Mesothelial cell of epicardium (in vitro differentiated cells): ENCODE results near the gene HFE. TPM values are rescaled to one million over a fixed set of nuclear protein-coding genes. Genes with fewer than 3 reads are reported as not detected.

ENCODE experiments used
- DNase-seq, 2 experiments: peaks; one replicate each; pipeline ENCODE4 v3.0.0; 2021; ENCODE audit warnings: low spot score in 2 of 2; ENCODE audit not compliant: unreplicated experiment in 2 of 2
- H3K27ac Mint-ChIP-seq: 2 replicates; pipeline ENCODE4 v1.8.0; 2021; ENCODE audit warnings: mixed read lengths
- H3K27me3 Mint-ChIP-seq: 2 replicates; pipeline ENCODE4 v1.8.0; 2021; ENCODE audit warnings: low read depth, mixed read lengths
- H3K36me3 Mint-ChIP-seq: 2 replicates; pipeline ENCODE4 v1.8.0; 2021; ENCODE audit warnings: mixed read lengths
- H3K4me1 Mint-ChIP-seq: 2 replicates; pipeline ENCODE4 v1.8.0; 2021; ENCODE audit warnings: mixed read lengths
- H3K4me3 Mint-ChIP-seq: 2 replicates; pipeline ENCODE4 v1.8.0; 2021; ENCODE audit warnings: mild to moderate bottlenecking, moderate library complexity, mixed read lengths
- H3K9me3 Mint-ChIP-seq: 2 replicates; pipeline ENCODE4 v1.8.0; 2021; ENCODE audit warnings: mixed read lengths
- total RNA-seq: library from RNA; stranded (reverse); gene quantifications from 3 replicates; pipeline ENCODE4 v1.2.1, GENCODE V29; 2021
- TF ChIP-seq, protein P1 (sequence below): fragments of 200-600 bp; sonication (generic); IDR thresholded peaks from one replicate; pipeline ENCODE4 v1.5.0; 2021; ENCODE audit warnings: antibody characterized with exemption; ENCODE audit not compliant: unreplicated experiment

Gene HFE
- total RNA-seq, 1 donor from 2014 or later, result 7.0 TPM

GRCh38 chr6:26120807-26121140 is 33.5 kb downstream of the HFE start:
- Mint-ChIP-seq H3K36me3 (no peaks in the 10 kb centered on the region), H3K4me1 (peaks cover 12% of the 10 kb centered on the region), H3K4me3 (no peak overlapping the region), H3K27ac (peak overlapping the region; percentile 2), H3K27me3 (no peaks in the 10 kb centered on the region), H3K9me3 (no peaks in the 10 kb centered on the region)
- TF ChIP-seq, protein P1, sequence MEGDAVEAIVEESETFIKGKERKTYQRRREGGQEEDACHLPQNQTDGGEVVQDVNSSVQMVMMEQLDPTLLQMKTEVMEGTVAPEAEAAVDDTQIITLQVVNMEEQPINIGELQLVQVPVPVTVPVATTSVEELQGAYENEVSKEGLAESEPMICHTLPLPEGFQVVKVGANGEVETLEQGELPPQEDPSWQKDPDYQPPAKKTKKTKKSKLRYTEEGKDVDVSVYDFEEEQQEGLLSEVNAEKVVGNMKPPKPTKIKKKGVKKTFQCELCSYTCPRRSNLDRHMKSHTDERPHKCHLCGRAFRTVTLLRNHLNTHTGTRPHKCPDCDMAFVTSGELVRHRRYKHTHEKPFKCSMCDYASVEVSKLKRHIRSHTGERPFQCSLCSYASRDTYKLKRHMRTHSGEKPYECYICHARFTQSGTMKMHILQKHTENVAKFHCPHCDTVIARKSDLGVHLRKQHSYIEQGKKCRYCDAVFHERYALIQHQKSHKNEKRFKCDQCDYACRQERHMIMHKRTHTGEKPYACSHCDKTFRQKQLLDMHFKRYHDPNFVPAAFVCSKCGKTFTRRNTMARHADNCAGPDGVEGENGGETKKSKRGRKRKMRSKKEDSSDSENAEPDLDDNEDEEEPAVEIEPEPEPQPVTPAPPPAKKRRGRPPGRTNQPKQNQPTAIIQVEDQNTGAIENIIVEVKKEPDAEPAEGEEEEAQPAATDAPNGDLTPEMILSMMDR, result no peak
- DNase-seq, result no peak

GRCh38 chr6:26121141-26122004 is 34.1 kb downstream of the HFE start:
- Mint-ChIP-seq H3K4me3 (peak overlapping the region; percentile 1), H3K36me3 (no peaks in the 10 kb centered on the region), H3K27me3 (no peaks in the 10 kb centered on the region), H3K9me3 (no peaks in the 10 kb centered on the region), H3K4me1 (peaks cover 12% of the 10 kb centered on the region), H3K27ac (peak overlapping the region; percentile 72)
- no peak for DNase-seq
- TF ChIP-seq, protein P1, result no peak

- TF ChIP-seq, protein P1, result no peak
- Mint-ChIP-seq H3K27me3 (no peaks in the 10 kb centered on the region), H3K36me3 (no peaks in the 10 kb centered on the region), H3K4me1 (peaks cover 18% of the 10 kb centered on the region), H3K9me3 (no peaks in the 10 kb centered on the region), H3K27ac (peak overlapping the region; percentile 97), H3K4me3 (peak overlapping the region; percentile 89)
- DNase-seq, result no peak
These were observed 34.8 kb downstream of the HFE start for GRCh38 chr6:26122005-26122388.

DNA sequence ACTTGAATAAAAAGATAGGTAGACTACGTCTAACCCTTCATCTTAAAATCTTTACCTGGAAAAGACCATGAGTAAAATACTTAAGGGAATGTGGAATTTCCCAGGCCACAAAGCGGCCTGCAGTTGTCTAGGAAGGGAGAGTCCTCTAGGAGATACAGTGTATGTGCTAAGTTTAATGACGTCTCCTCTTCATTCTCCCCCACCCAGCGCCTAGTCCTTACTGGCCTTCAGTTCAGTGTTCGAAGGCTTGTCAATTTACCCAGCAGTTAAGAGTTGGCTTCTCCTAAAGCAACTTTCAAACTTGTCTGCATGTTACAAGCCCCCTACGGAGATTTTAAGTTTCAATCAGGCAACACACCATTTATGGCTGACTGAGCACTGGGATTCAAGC is 35.2 kb downstream of the HFE start:
- TF ChIP-seq, protein P1, result no peak
- H3K27me3 Mint-ChIP-seq, result no peaks in the 10 kb centered on the region
- H3K36me3 Mint-ChIP-seq, result no peaks in the 10 kb centered on the region
- peak overlapping the region; percentile 89 for H3K4me3 Mint-ChIP-seq
- DNase-seq, result no peak
- peak overlapping the region; percentile 97 for H3K27ac Mint-ChIP-seq
- H3K4me1 Mint-ChIP-seq, result peaks cover 22% of the 10 kb centered on the region
- no peaks in the 10 kb centered on the region for H3K9me3 Mint-ChIP-seq

DNA sequence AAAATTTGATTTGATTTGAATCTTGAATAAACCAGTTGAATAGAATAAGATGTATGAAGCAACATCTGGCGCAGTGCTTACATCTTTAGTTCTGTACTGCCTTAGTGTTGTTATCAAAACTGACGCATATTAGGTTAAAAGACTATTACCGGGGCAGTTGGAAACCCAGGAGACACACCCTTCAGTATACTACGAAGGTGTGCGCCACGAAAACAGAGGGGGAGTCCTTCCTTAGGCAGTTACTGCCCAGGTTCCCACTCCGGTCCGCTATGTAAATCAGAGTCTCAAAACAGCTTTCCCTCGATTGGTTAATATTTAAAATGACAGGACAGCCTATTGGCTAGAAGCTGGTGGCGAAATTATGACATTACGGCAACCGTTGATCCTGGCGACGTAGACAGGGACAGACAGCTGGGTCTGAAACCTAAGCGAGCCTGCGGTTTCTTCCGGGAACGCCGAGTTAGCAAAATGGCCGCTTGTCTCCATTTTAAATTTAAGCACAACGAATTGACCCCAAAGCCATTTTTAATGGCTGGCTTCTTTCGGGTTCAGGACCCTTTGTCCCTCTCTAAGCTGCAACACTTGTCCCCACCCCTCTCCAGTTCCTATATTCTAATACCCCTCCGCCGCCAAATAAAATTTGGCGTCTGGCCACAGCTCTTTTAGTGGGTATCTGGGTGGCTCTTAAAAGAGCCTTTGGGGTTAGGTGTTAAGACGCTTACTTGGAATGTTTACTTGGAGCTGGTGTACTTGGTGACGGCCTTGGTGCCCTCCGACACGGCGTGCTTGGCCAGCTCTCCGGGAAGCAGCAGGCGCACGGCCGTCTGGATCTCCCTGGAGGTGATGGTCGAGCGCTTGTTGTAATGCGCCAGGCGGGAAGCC is 35.8 kb downstream of the HFE start:
- peak overlapping the region; percentile 97 for H3K27ac Mint-ChIP-seq
- H3K36me3 Mint-ChIP-seq, result no peaks in the 10 kb centered on the region
- TF ChIP-seq, protein P1, result no peak
- no peaks in the 10 kb centered on the region for H3K9me3 Mint-ChIP-seq
- DNase-seq, result peak; percentile 56 to 76
- no peaks in the 10 kb centered on the region for H3K27me3 Mint-ChIP-seq
- peak overlapping the region; percentile 89 for H3K4me3 Mint-ChIP-seq
- peaks cover 22% of the 10 kb centered on the region for H3K4me1 Mint-ChIP-seq
